ENCODE results near the gene ABHD6.

DNA sequence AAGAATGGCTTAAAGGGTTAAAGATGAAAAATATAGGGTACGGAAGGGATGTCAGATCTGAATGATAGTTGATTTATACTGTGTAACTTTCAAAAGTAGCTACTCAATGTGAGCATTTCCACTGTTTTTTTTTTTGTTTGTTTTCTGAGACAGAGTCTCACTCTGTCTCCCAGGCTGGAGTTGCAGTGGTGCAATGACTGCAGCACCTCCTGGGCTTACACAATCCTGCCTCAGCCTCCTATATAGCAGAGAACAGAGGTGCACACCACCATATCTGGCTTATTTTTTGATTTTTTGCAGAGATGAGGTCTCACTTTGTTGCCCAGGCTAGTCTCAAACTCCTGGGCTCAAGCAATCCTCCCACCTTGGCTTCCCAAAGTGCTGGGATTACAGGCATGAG, 85.2 kb downstream of the ABHD6 start:
- TF ChIP-seq, protein P1, sequence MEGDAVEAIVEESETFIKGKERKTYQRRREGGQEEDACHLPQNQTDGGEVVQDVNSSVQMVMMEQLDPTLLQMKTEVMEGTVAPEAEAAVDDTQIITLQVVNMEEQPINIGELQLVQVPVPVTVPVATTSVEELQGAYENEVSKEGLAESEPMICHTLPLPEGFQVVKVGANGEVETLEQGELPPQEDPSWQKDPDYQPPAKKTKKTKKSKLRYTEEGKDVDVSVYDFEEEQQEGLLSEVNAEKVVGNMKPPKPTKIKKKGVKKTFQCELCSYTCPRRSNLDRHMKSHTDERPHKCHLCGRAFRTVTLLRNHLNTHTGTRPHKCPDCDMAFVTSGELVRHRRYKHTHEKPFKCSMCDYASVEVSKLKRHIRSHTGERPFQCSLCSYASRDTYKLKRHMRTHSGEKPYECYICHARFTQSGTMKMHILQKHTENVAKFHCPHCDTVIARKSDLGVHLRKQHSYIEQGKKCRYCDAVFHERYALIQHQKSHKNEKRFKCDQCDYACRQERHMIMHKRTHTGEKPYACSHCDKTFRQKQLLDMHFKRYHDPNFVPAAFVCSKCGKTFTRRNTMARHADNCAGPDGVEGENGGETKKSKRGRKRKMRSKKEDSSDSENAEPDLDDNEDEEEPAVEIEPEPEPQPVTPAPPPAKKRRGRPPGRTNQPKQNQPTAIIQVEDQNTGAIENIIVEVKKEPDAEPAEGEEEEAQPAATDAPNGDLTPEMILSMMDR (IDR thresholded peaks at IDR 0.05), result no peak
- TF ChIP-seq POLR2AphosphoS5 (IDR thresholded peaks at IDR 0.05), result no peak
- TF ChIP-seq EP300 (IDR thresholded peaks at IDR 0.05), result no peak
